Panc1 (cell line): ENCODE results near the gene PHKA2. TPM values are rescaled to one million over a fixed set of nuclear protein-coding genes. Genes with fewer than 3 reads are reported as not detected.

Source experiments
- ATAC-seq: fragments of 200-7000 bp; cut with Tn5 transposase; 2 replicates; pipeline ENCODE4 v1.9.1; 2020; ENCODE audit warnings: mild to moderate bottlenecking, moderate library complexity
- BruUV-seq: library from RNA; stranded (reverse); fragments of 400-500 nt; replicated peaks from 2 replicates; lab custom pipeline; 2021; lab: Mats Ljungman, UMichigan
- CTCF ChIA-PET: fragments of 300-600 bp; sonication (Branson Sonifier 250); formaldehyde crosslinking; loops from one replicate; lab custom pipeline; 2022; ENCODE audit warnings: antibody characterized with exemption; lab: Charles Lee
- POLR2A ChIA-PET: fragments of 300-600 bp; sonication (Branson Sonifier 250); formaldehyde crosslinking; loops from one replicate; lab custom pipeline; 2022; ENCODE audit warnings: antibody characterized with exemption; lab: Charles Lee
- DNase-seq: peaks from one replicate; pipeline ENCODE4 v3.0.0-alpha.2; 2010; ENCODE audit warnings: low read depth, low spot score
- H3K27ac ChIP-seq: 2 replicates; pipeline ENCODE4 v1.5.1; 2011; ENCODE audit warnings: mild to moderate bottlenecking, low read length, inconsistent platforms
- H3K27me3 ChIP-seq: fragments of 200-500 bp; sonication (Bioruptor generic); 2 replicates; pipeline ENCODE4 v1.6.0; 2014; ENCODE audit warnings: low read length, inconsistent platforms; ENCODE audit not compliant: control insufficient read depth, insufficient read depth
- H3K36me3 ChIP-seq: fragments of 200-500 bp; sonication (Bioruptor generic); 2 replicates; pipeline ENCODE4 v1.5.1; 2014; ENCODE audit warnings: inconsistent platforms, mild to moderate bottlenecking, low read length, moderate library complexity; ENCODE audit not compliant: control insufficient read depth, insufficient read depth
- H3K4me1 ChIP-seq: 2 replicates; pipeline ENCODE4 v1.5.1; 2011; ENCODE audit warnings: inconsistent platforms, mild to moderate bottlenecking, low read length, moderate library complexity; ENCODE audit not compliant: control insufficient read depth, insufficient read depth
- H3K4me3 ChIP-seq, 2 experiments: 2 replicates each; pipeline ENCODE4 v1.5.1; 2011 to 2012; ENCODE audit warnings: low read depth in 2 of 2, low read length in 2 of 2, mild to moderate bottlenecking in 2 of 2, inconsistent platforms in 1 of 2, moderate library complexity in 1 of 2
- H3K9me3 ChIP-seq: fragments of 200-500 bp; sonication (Bioruptor generic); 2 replicates; pipeline ENCODE4 v1.5.1; 2014; ENCODE audit warnings: low read depth, mild to moderate bottlenecking, inconsistent platforms, low read length, moderate library complexity; ENCODE audit not compliant: control insufficient read depth, insufficient read depth
- POLR2AphosphoS5 ChIP-seq: IDR thresholded peaks from 2 replicates; pipeline ENCODE4 v1.6.1; 2012; ENCODE audit warnings: mild to moderate bottlenecking, low read depth, low read length, moderate library complexity
- REST ChIP-seq, 2 experiments: IDR thresholded peaks; 2 replicates each; pipeline ENCODE4 v1.6.1; 2011 to 2012; ENCODE audit warnings: low read depth in 2 of 2, control low read depth in 1 of 2, low read length in 1 of 2, mild to moderate bottlenecking in 1 of 2, moderate library complexity in 1 of 2; ENCODE audit not compliant: insufficient read depth in 1 of 2
- SIN3A ChIP-seq: IDR thresholded peaks from 2 replicates; pipeline ENCODE4 v1.6.1; 2012; ENCODE audit warnings: low read depth, mild to moderate bottlenecking, low read length, moderate library complexity, borderline replicate concordance; ENCODE audit not compliant: insufficient read depth
- TCF7L2 ChIP-seq: IDR thresholded peaks from 2 replicates; pipeline ENCODE4 v1.6.1; 2011; ENCODE audit warnings: mild to moderate bottlenecking, low read depth, low read length, inconsistent platforms
- in situ Hi-C: cut with HindIII; loops from 2 replicates; pipeline ENCODE4 v1.10.0; 2016; ENCODE audit warnings: low sequenced_read_pairs, low pct_unique_long_range_greater_than_20kb
- intact Hi-C: fragments of 100-400 bp; cut with micrococcal nuclease; formaldehyde crosslinking; loops from one replicate; pipeline ENCODE4 v1.10.0; 2022; ENCODE audit not compliant: unreplicated experiment
- total RNA-seq: library from RNA; stranded (reverse); gene quantifications from one replicate; pipeline ENCODE4 v1.2.1, GENCODE V29; 2021; ENCODE audit not compliant: unreplicated experiment
- TF ChIP-seq, protein P1 (sequence below): fragments of 450-650 bp; IDR thresholded peaks from 2 replicates; pipeline ENCODE4 v1.5.1; 2017; ENCODE audit warnings: mild to moderate bottlenecking

PHKA2 gene
- total RNA-seq, 1 experiment from 2014 or later: 20.6 TPM

DNA sequence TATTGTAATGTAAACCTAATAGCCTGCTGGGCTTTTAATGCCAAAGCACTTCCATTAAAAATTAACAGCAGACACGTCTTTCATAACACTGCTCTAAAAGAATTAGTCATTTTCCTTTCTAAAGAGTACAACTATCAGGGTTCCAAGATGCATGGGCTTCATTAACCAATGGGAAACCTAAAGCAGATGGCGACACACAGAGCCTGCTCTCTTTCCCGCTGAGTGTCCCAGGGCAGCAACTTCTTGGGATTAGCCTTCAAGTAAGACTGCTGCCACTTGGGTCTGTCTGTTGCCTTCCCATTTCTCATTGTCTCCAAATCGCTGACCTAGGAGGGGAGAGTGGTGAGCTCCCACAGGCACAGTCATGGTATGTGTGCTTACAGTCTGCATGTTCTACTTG is 14.0 kb upstream of the PHKA2 start:
- no TSS peak for BruUV-seq
- Histone ChIP-seq H3K9me3 (no peaks in the 10 kb centered on the region), H3K27me3 (no peaks in the 10 kb centered on the region), H3K27ac (no peak overlapping the region), H3K36me3 (no peaks in the 10 kb centered on the region), H3K4me3 (no peak overlapping the region), H3K4me1 (no peaks in the 10 kb centered on the region)
- intact Hi-C loops (no loop called here), in situ Hi-C loops (no loop called here)
- no peak for ATAC-seq
- no peak for TF ChIP-seq POLR2AphosphoS5
- no peak for TF ChIP-seq SIN3A
- TF ChIP-seq, protein P1, sequence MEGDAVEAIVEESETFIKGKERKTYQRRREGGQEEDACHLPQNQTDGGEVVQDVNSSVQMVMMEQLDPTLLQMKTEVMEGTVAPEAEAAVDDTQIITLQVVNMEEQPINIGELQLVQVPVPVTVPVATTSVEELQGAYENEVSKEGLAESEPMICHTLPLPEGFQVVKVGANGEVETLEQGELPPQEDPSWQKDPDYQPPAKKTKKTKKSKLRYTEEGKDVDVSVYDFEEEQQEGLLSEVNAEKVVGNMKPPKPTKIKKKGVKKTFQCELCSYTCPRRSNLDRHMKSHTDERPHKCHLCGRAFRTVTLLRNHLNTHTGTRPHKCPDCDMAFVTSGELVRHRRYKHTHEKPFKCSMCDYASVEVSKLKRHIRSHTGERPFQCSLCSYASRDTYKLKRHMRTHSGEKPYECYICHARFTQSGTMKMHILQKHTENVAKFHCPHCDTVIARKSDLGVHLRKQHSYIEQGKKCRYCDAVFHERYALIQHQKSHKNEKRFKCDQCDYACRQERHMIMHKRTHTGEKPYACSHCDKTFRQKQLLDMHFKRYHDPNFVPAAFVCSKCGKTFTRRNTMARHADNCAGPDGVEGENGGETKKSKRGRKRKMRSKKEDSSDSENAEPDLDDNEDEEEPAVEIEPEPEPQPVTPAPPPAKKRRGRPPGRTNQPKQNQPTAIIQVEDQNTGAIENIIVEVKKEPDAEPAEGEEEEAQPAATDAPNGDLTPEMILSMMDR: no peak
- no peak for TF ChIP-seq REST (IDR thresholded peaks at IDR 0.05; ENCODE audit: insufficient read depth in 1 of 2, low read depth in 2 of 2, low read length in 1 of 2)
- no peak for TF ChIP-seq TCF7L2
- ChIA-PET CTCF (interaction anchor here (0.6 kb wide), 1 partner anchor 122 kb away, joined by 3 read pairs; no protein-coding TSS in a partner anchor), POLR2A (no interaction called here)
- no peak for DNase-seq

DNA sequence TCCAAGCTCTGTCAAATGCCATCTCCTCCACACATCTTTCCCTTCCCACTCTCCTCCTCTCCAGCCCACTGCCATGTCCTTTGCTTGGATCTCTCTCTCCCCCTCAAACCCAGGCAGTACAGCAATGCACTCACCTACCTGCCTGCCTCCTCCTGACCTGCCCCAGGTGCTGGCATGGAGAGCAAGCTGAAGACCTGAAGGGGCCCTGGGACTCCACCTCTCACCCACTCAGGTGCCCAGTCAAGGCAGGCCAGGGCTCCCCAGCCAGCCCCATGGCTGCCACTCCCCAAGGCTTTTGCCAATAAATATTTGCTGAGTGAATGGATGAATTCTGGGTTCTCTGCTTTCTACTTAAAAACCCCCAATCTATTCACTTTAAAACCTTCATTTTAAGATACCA is 12.6 kb upstream of the PHKA2 start:
- in situ Hi-C loops (no loop called here), intact Hi-C loops (no loop called here)
- ChIA-PET POLR2A (no interaction called here), CTCF (no interaction called here)
- ATAC-seq (no peak), DNase-seq (no peak)
- no peak overlapping the region for H3K4me3 ChIP-seq
- H3K27ac ChIP-seq: no peak overlapping the region
- H3K27me3 ChIP-seq: no peaks in the 10 kb centered on the region
- no peaks in the 10 kb centered on the region for H3K4me1 ChIP-seq
- TF ChIP-seq TCF7L2 (no peak), POLR2AphosphoS5 (no peak), SIN3A (no peak), REST (IDR thresholded peaks at IDR 0.05; ENCODE audit: insufficient read depth in 1 of 2, low read depth in 2 of 2, low read length in 1 of 2) (no peak)
- BruUV-seq: no TSS peak
- H3K36me3 ChIP-seq: no peaks in the 10 kb centered on the region
- no peaks in the 10 kb centered on the region for H3K9me3 ChIP-seq
